Mucosa of descending colon (tissue), 3 donors: ENCODE measurements around the gene ARSH. TPM values are rescaled to one million over a fixed set of nuclear protein-coding genes. Genes with fewer than 3 reads are reported as not detected.
"Not testable (repeated sequence)": the region's sequence is repeated elsewhere in the genome, so short reads cannot be mapped to it uniquely, and the experiment has no call there.

Source experiments
- ATAC-seq: fragments of 200-7000 bp; cut with Tn5 transposase; one replicate; pipeline ENCODE4 v1.9.1; 2020; ENCODE audit warnings: mild to moderate bottlenecking, moderate library complexity
- DNase-seq, 3 donors: peaks; one replicate each; pipeline ENCODE4 v3.0.0-alpha.2; 2020
- H3K36me3 ChIP-seq: fragments of 200-600 bp; one replicate; pipeline ENCODE4 v1.8.0; 2021; ENCODE audit warnings: low read depth, mild to moderate bottlenecking
- H3K4me1 ChIP-seq: fragments of 200-600 bp; one replicate; pipeline ENCODE4 v1.8.0; 2021; ENCODE audit warnings: low read depth, mild to moderate bottlenecking
- H3K4me3 ChIP-seq: fragments of 200-600 bp; one replicate; pipeline ENCODE4 v1.8.0; 2021; ENCODE audit warnings: mild to moderate bottlenecking
- H3K9me3 ChIP-seq: fragments of 200-600 bp; one replicate; pipeline ENCODE4 v1.8.0; 2021; ENCODE audit warnings: mild to moderate bottlenecking
- CTCF ChIP-seq: fragments of 200-600 bp; IDR thresholded peaks from one replicate; pipeline ENCODE4 v1.8.0; 2022; ENCODE audit warnings: antibody characterized with exemption, mild to moderate bottlenecking
- intact Hi-C, 2 donors: fragments of 100-400 bp; cut with DNase I in 1 of 2; cut with micrococcal nuclease in 1 of 2; formaldehyde crosslinking; loops; one replicate each; pipeline versions ENCODE4 v1.11.0 to v1.11.1; 2022; cut with DNase I, micrococcal nuclease
- total RNA-seq, 3 donors: library from RNA; stranded (reverse); fragmentation: NEBNext Ultra II Directional in 2 of 3; extraction: Animal tissue kit (Norgen Biotek cat#: 25700) in 2 of 3; gene quantifications; one replicate each; pipeline versions ENCODE4 v1.2.1 to v1.2.4, GENCODE V29; 2021 to 2023
- donor health status: DM: no; HTN: no; CAD: no; lungs with moderate emphysema.
- donor health status: DM: no; HTN: no; CAD: no.
- donor health status: DM: no; HTN: yes; CAD: no.

ARSH gene
- total RNA-seq, 3 donors from 2014 or later: not detected

GRCh38 chrX:3044671-3045070, 38.3 kb downstream of the ARSH start:
- no peak for DNase-seq
- Histone ChIP-seq H3K9me3 (no peaks in the 10 kb centered on the region), H3K4me1 (no peaks in the 10 kb centered on the region), H3K4me3 (no peak overlapping the region), H3K36me3 (no peaks in the 10 kb centered on the region)
- intact Hi-C loops: no loop called here
- ATAC-seq: no peak
- no peak for TF ChIP-seq CTCF

- no peak for TF ChIP-seq CTCF
- H3K4me1 ChIP-seq: no peaks in the 10 kb centered on the region
- no peak overlapping the region for H3K4me3 ChIP-seq
- ATAC-seq (peak; percentile 67), DNase-seq (no peak)
- intact Hi-C loops: no loop called here
- H3K9me3 ChIP-seq: no peaks in the 10 kb centered on the region
- H3K36me3 ChIP-seq: no peaks in the 10 kb centered on the region
Observed at GRCh38 chrX:3046253-3047240, 40.2 kb downstream of the ARSH start.

DNA sequence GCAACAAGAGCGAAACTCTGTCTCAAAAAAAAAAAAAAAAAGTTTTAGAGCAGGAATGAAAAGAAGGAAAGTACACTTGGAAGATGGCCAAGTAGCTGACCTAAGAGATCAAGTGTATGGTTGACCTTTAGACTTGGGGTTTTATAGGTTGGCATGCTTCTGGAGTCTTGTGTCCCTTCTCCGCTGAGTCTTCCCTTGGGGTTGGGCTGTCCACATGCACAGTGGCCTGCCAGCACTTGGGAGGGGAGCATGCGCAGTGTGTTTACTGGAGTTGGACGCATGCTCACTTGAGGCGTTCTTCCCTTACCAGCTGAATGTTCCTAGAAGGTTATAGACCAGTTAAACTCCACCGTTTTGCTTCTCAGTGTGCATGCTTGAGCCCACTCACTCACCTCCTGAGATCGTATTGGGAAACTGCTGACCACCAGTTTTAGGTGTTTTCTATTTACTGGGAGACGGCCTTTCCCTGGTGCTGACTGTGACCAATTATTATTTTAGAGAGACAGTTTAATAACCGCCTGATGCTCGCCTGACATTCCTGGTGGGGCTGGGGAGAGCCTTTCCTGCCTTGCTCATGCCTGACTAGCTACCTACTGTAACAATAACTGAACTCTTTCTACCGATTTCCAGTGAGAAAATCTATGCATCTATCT, 44.3 kb downstream of the ARSH start:
- DNase-seq: peak in 2 of 3 donors; percentile 35 to 45
- intact Hi-C loops, H3K4me3 ChIP-seq, H3K36me3 ChIP-seq, H3K4me1 ChIP-seq, H3K9me3 ChIP-seq: not testable (repeated sequence)
- peak; percentile 95 for ATAC-seq

DNA sequence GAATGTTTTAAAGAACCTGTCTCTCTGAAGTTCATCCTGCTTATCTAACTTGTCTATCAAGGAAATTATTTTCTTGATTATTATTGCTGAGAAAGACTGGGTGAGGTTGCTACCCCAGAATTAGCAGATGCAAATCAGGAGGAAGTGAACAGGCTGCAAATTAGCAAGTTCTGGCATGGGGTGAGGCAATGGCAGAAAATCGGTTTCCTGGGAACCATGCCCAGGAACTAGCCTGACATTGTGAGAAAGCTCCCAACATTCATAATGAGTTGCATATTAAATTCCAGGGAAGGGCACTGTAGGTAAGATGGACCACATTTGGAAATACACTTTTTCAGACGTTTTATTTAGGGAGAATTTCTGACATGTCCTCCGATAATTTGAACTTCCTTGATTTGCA, 46.5 kb downstream of the ARSH start:
- intact Hi-C loops: no loop called here
- no peak overlapping the region for H3K4me3 ChIP-seq
- peak in 1 of 3 donors; percentile 28 for DNase-seq
- H3K9me3 ChIP-seq: no peaks in the 10 kb centered on the region
- H3K36me3 ChIP-seq: no peaks in the 10 kb centered on the region
- no peak for TF ChIP-seq CTCF
- no peaks in the 10 kb centered on the region for H3K4me1 ChIP-seq
- ATAC-seq: peak; percentile 65

- DNase-seq: no peak
- H3K4me1 ChIP-seq: no peaks in the 10 kb centered on the region
- TF ChIP-seq CTCF: no peak
- no peak overlapping the region for H3K4me3 ChIP-seq
- no peak for ATAC-seq
- H3K9me3 ChIP-seq: no peaks in the 10 kb centered on the region
- no peaks in the 10 kb centered on the region for H3K36me3 ChIP-seq
- intact Hi-C loops: no loop called here
Observed at GRCh38 chrX:3066555-3066954, 60.2 kb downstream of the ARSH start.

DNA sequence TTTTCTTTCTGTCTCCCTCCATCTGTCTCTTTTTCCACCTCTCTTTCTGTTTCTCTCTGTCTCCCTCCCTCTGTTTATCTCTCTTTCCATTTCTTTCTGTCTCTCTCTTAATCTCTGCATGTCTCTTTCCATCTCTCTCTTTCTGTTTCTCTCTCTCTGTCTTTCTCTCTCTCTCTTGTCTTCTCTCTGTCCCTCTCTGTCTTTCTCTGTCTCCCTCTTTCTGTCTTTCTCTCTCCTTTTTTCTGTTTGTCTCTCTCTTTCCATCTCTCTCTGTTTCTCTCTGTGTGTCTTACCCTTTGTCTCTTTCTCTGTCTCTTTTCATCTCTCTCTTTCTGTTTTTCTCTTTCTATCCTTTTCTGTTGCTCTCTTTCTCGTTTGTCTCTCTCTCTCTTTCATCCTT, 69.6 kb downstream of the ARSH start:
- no peak for TF ChIP-seq CTCF
- DNase-seq: no peak
- no peak for ATAC-seq
- Histone ChIP-seq H3K4me3 (no peak overlapping the region), H3K9me3 (no peaks in the 10 kb centered on the region), H3K4me1 (no peaks in the 10 kb centered on the region), H3K36me3 (no peaks in the 10 kb centered on the region)
- intact Hi-C loops: no loop called here
